HEK293 (cell line): ENCODE results near the gene PRDM15.

Experiments
- PRDM10 ChIP-seq: fragments of 450-650 bp; formaldehyde crosslinking; IDR thresholded peaks from 2 replicates; pipeline ENCODE4 v1.5.1; 2016; ENCODE audit warnings: missing biosample characterization, missing genetic modification characterization
- ZNF302 ChIP-seq: fragments of 450-650 bp; formaldehyde crosslinking; IDR thresholded peaks from 2 replicates; pipeline ENCODE4 v1.5.1; 2016; ENCODE audit warnings: missing biosample characterization, missing genetic modification characterization, low read depth
- ZNF561 ChIP-seq: fragments of 450-650 bp; IDR thresholded peaks from 2 replicates; pipeline ENCODE4 v1.5.1; 2018; ENCODE audit warnings: missing biosample characterization, missing genetic modification characterization, borderline replicate concordance
- TF ChIP-seq, protein P1 (sequence below): fragments of 450-650 bp; formaldehyde crosslinking; IDR thresholded peaks from 2 replicates; pipeline ENCODE4 v1.5.1; 2016; ENCODE audit warnings: missing biosample characterization, missing genetic modification characterization
- TF ChIP-seq, protein P2 (sequence below): fragments of 450-650 bp; formaldehyde crosslinking; optimal IDR thresholded peaks from 2 replicates; pipeline ENCODE3; 2016; ENCODE audit warnings: missing biosample characterization, mild to moderate bottlenecking, missing genetic modification characterization
- TF ChIP-seq, protein P3 (sequence below): fragments of 450-650 bp; formaldehyde crosslinking; IDR thresholded peaks from 2 replicates; pipeline ENCODE4 v1.5.1; 2016; ENCODE audit warnings: missing biosample characterization, missing genetic modification characterization

GRCh38 chr21:41784456-41785102 is 94.6 kb downstream of the PRDM15 start:
- TF ChIP-seq, protein P1, sequence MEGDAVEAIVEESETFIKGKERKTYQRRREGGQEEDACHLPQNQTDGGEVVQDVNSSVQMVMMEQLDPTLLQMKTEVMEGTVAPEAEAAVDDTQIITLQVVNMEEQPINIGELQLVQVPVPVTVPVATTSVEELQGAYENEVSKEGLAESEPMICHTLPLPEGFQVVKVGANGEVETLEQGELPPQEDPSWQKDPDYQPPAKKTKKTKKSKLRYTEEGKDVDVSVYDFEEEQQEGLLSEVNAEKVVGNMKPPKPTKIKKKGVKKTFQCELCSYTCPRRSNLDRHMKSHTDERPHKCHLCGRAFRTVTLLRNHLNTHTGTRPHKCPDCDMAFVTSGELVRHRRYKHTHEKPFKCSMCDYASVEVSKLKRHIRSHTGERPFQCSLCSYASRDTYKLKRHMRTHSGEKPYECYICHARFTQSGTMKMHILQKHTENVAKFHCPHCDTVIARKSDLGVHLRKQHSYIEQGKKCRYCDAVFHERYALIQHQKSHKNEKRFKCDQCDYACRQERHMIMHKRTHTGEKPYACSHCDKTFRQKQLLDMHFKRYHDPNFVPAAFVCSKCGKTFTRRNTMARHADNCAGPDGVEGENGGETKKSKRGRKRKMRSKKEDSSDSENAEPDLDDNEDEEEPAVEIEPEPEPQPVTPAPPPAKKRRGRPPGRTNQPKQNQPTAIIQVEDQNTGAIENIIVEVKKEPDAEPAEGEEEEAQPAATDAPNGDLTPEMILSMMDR (tag by site-specific recombination): no peak
- no peak for TF ChIP-seq PRDM10 (tag by site-specific recombination)
- TF ChIP-seq, protein P2, sequence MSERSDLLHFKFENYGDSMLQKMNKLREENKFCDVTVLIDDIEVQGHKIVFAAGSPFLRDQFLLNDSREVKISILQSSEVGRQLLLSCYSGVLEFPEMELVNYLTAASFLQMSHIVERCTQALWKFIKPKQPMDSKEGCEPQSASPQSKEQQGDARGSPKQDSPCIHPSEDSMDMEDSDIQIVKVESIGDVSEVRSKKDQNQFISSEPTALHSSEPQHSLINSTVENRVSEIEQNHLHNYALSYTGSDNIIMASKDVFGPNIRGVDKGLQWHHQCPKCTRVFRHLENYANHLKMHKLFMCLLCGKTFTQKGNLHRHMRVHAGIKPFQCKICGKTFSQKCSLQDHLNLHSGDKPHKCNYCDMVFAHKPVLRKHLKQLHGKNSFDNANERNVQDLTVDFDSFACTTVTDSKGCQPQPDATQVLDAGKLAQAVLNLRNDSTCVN (tag by site-specific recombination): no peak
- no peak for TF ChIP-seq ZNF302 (tag by site-specific recombination)
- no peak for TF ChIP-seq ZNF561 (tag by site-specific recombination)
- TF ChIP-seq, protein P3, sequence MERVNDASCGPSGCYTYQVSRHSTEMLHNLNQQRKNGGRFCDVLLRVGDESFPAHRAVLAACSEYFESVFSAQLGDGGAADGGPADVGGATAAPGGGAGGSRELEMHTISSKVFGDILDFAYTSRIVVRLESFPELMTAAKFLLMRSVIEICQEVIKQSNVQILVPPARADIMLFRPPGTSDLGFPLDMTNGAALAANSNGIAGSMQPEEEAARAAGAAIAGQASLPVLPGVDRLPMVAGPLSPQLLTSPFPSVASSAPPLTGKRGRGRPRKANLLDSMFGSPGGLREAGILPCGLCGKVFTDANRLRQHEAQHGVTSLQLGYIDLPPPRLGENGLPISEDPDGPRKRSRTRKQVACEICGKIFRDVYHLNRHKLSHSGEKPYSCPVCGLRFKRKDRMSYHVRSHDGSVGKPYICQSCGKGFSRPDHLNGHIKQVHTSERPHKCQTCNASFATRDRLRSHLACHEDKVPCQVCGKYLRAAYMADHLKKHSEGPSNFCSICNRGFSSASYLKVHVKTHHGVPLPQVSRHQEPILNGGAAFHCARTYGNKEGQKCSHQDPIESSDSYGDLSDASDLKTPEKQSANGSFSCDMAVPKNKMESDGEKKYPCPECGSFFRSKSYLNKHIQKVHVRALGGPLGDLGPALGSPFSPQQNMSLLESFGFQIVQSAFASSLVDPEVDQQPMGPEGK: no peak
